ENCODE data around the gene MIEF2.

GRCh38 chr17:18246880-18247612 lies 13.4 kb upstream of the MIEF2 start:
- TF ChIP-seq CTCF (IDR thresholded peaks at IDR 0.05) (no peak), POLR2A (IDR thresholded peaks at IDR 0.05) (no peak)
